ENCODE results near the gene AVP. TPM values are rescaled to one million over a fixed set of nuclear protein-coding genes. Genes with fewer than 3 reads are reported as not detected.

The AVP gene
- total and polyA plus RNA-seq, 9 of the 15 experiments (the other 6 are each of a cell fraction or from before 2014, with no cell fraction given): not detected

DNA sequence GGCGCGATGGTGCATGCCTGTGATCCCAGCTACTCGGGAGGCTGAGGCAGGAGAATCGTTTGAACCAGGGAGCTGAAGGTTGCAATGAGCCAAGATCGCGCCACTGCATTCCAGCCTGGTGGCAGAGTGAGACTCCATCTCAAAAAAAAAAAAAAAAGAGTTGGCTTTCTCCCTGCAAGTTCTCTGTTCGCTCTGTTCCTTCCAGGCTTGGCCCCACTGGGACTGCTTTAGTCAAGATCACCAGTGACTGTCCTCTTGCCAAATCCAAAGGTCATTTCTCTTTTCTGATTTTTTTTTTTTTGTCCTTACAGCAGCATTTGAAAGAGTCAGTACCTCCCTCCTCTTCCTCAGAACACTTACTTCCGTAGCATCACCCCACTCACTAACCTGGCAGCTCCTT is 51.9 kb downstream of the AVP start:
- 90% methylated on average over 2 of the region's 8 CpGs for WGBS (ENCODE audit: insufficient coverage, low coverage, missing lambda C conversion rate)
- TF ChIP-seq RBM17 (IDR thresholded peaks at IDR 0.05; ENCODE audit: borderline replicate concordance, low read depth, low read length) (no peak), ZNF354B (CRISPR knock-in tag; IDR thresholded peaks at IDR 0.05) (no peak), NFE2 (IDR thresholded peaks at IDR 0.05; ENCODE audit: low read depth) (no peak), ZNF41 (CRISPR knock-in tag; conservative IDR thresholded peaks at IDR 0.05) (no peak), SAP30 (IDR thresholded peaks at IDR 0.05; ENCODE audit: borderline replicate concordance, insufficient read depth, low read depth, low read length, poor library complexity, severe bottlenecking) (no peak), STAG1 (CRISPR knock-in tag; IDR thresholded peaks at IDR 0.05; ENCODE audit: borderline replicate concordance) (no peak), SMC3 (conservative IDR thresholded peaks at IDR 0.05; ENCODE audit: insufficient read depth, low read depth, low read length) (no peak)
- TF ChIP-seq, protein P1, sequence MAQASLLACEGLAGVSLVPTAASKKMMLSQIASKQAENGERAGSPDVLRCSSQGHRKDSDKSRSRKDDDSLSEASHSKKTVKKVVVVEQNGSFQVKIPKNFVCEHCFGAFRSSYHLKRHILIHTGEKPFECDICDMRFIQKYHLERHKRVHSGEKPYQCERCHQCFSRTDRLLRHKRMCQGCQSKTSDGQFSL (CRISPR knock-in tag; IDR thresholded peaks at IDR 0.05): no peak
- TF ChIP-seq, protein P1 (tag; IDR thresholded peaks at IDR 0.05): no peak
- TF ChIP-seq, protein P2, sequence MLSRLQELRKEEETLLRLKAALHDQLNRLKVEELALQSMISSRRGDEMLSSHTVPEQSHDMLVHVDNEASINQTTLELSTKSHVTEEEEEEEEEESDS (CRISPR knock-in tag; IDR thresholded peaks at IDR 0.05): no peak
- in situ Hi-C loops (cut with MboI): no loop called here
- Histone ChIP-seq H3K4me2 (ENCODE audit: insufficient read depth, low read length) (no peak overlapping the region), H3K4me3 (no peak overlapping the region), H3K4me1 (replicated peaks in 1 of 2; ENCODE audit: control insufficient read depth in 2 of 2, insufficient read depth in 2 of 2, low read length in 2 of 2) (peaks cover 0 to 3% of the 10 kb centered on the region in 2 experiments; a peak in 3 of 5 replicates), H3K27me3 (ENCODE audit: control insufficient read depth in 2 of 2, insufficient read depth in 2 of 2, low read length in 2 of 2) (no peaks in the 10 kb centered on the region), H3K9ac (ENCODE audit: insufficient read depth in 1 of 2, low read depth in 2 of 2, low read length in 2 of 2) (no peak overlapping the region), H3K9me3 (replicated peaks; ENCODE audit: control insufficient read depth, insufficient read depth, low read depth, low read length) (no peaks in the 10 kb centered on the region), H4K20me1 (replicated peaks; ENCODE audit: control insufficient read depth, insufficient read depth, low read length) (no peaks in the 10 kb centered on the region), H3K79me2 (ENCODE audit: control insufficient read depth, insufficient read depth, low read length) (no peaks in the 10 kb centered on the region), H3K9me1 (ENCODE audit: control insufficient read depth, insufficient read depth, low read length) (no peaks in the 10 kb centered on the region), H3K27ac (ENCODE audit: extremely low read depth, low read depth, low read length) (no peak overlapping the region), H2AFZ (ENCODE audit: low read depth, low read length) (no peak overlapping the region), H3K36me3 (ENCODE audit: control insufficient read depth, insufficient read depth, low read length) (peaks cover 62% of the 10 kb centered on the region)
- BruUV-seq (replicated peaks): no TSS peak
- ATAC-seq (no peak), FAIRE-seq (no peak), DNase-seq (ENCODE audit: extremely low read depth in 1 of 4, low spot score in 3 of 4) (no peak)
- POLR2A ChIA-PET: no interaction called here
- intact Hi-C loops (cut with micrococcal nuclease): no loop called here
- CTCF ChIA-PET (ENCODE audit: low intra/inter-chr PET ratio): no interaction called here

Other genes starting within 250 kb of the AVP start
Only the 7 nearest of the 12 such genes appear.
- gene GNRH2, start 41.1 kb downstream of the AVP start, total RNA-seq (2014; rRNA removed): 0.50 TPM in 1 of 2 replicates, not detected in the other
- not detected in 2 replicates for gene GNRH2, start 41.1 kb downstream of the AVP start, total RNA-seq (2014; rRNA removed; fragmentation: Illumina TruSeq; extraction: Trizol)
- gene GNRH2, start 41.1 kb downstream of the AVP start, total RNA-seq (2015; rRNA removed; fragmentation: Illumina TruSeq; extraction: Trizol): 0.29 TPM in 1 of 2 replicates, not detected in the other
- gene GNRH2, start 41.1 kb downstream of the AVP start, total RNA-seq (2021): not detected in 2 replicates
- 0.18 TPM in 1 of 2 replicates, not detected in the other for gene GNRH2, start 41.1 kb downstream of the AVP start, polyA plus RNA-seq (2011; rRNA removed)
- 0.19 and 0.25 TPM in 2 replicates for gene GNRH2, start 41.1 kb downstream of the AVP start, polyA plus RNA-seq (2014; fragmentation: Illumina TruSeq; extraction: Trizol)
- not detected for gene GNRH2, start 41.1 kb downstream of the AVP start, polyA plus RNA-seq (2014; fragmentation: Nextera tagmentation; extraction: Ambion mirVana)
- gene GNRH2, start 41.1 kb downstream of the AVP start, polyA plus RNA-seq (2014; rRNA removed): 0.11 and 0.18 TPM in 2 replicates
- gene MRPS26, start 38.7 kb downstream of the AVP start, total RNA-seq (2014; rRNA removed): 70.5 and 78.4 TPM in 2 replicates
- 19.9 and 24.6 TPM in 2 replicates for gene MRPS26, start 38.7 kb downstream of the AVP start, total RNA-seq (2014; rRNA removed; fragmentation: Illumina TruSeq; extraction: Trizol)
- 29.3 and 34.9 TPM in 2 replicates for gene MRPS26, start 38.7 kb downstream of the AVP start, total RNA-seq (2015; rRNA removed; fragmentation: Illumina TruSeq; extraction: Trizol)
- 48.8 and 49.5 TPM in 2 replicates for gene MRPS26, start 38.7 kb downstream of the AVP start, total RNA-seq (2021)
- 28.8 and 48.8 TPM in 2 replicates for gene MRPS26, start 38.7 kb downstream of the AVP start, polyA plus RNA-seq (2011; rRNA removed)
- 16.7 and 23.7 TPM in 2 replicates for gene MRPS26, start 38.7 kb downstream of the AVP start, polyA plus RNA-seq (2014; fragmentation: Illumina TruSeq; extraction: Trizol)
- gene MRPS26, start 38.7 kb downstream of the AVP start, polyA plus RNA-seq (2014; fragmentation: Nextera tagmentation; extraction: Ambion mirVana): 1 to 10 TPM; 2.7 to 3.7 TPM
- gene MRPS26, start 38.7 kb downstream of the AVP start, polyA plus RNA-seq (2014; rRNA removed): 68.1 and 74.1 TPM in 2 replicates
- not detected in 2 replicates for gene OXT, start 13.1 kb downstream of the AVP start, total RNA-seq (2014; rRNA removed)
- gene OXT, start 13.1 kb downstream of the AVP start, total RNA-seq (2014; rRNA removed; fragmentation: Illumina TruSeq; extraction: Trizol): not detected in 2 replicates
- gene OXT, start 13.1 kb downstream of the AVP start, total RNA-seq (2015; rRNA removed; fragmentation: Illumina TruSeq; extraction: Trizol): not detected in 2 replicates
- not detected in 2 replicates for gene OXT, start 13.1 kb downstream of the AVP start, total RNA-seq (2021)
- not detected in 2 replicates for gene OXT, start 13.1 kb downstream of the AVP start, polyA plus RNA-seq (2011; rRNA removed)
- gene OXT, start 13.1 kb downstream of the AVP start, polyA plus RNA-seq (2014; fragmentation: Illumina TruSeq; extraction: Trizol): not detected in 2 replicates
- gene OXT, start 13.1 kb downstream of the AVP start, polyA plus RNA-seq (2014; fragmentation: Nextera tagmentation; extraction: Ambion mirVana): not detected
- not detected in 2 replicates for gene OXT, start 13.1 kb downstream of the AVP start, polyA plus RNA-seq (2014; rRNA removed)
- gene FASTKD5, start 75.1 kb upstream of the AVP start, total RNA-seq (2014; rRNA removed): 19.8 and 20.7 TPM in 2 replicates
- 24.4 and 25.4 TPM in 2 replicates for gene FASTKD5, start 75.1 kb upstream of the AVP start, total RNA-seq (2014; rRNA removed; fragmentation: Illumina TruSeq; extraction: Trizol)
- 24.3 and 25.2 TPM in 2 replicates for gene FASTKD5, start 75.1 kb upstream of the AVP start, total RNA-seq (2015; rRNA removed; fragmentation: Illumina TruSeq; extraction: Trizol)
- 21.2 and 22.8 TPM in 2 replicates for gene FASTKD5, start 75.1 kb upstream of the AVP start, total RNA-seq (2021)
- gene FASTKD5, start 75.1 kb upstream of the AVP start, polyA plus RNA-seq (2011; rRNA removed): 32.5 and 36.6 TPM in 2 replicates
- 23.4 and 25.9 TPM in 2 replicates for gene FASTKD5, start 75.1 kb upstream of the AVP start, polyA plus RNA-seq (2014; fragmentation: Illumina TruSeq; extraction: Trizol)
- gene FASTKD5, start 75.1 kb upstream of the AVP start, polyA plus RNA-seq (2014; fragmentation: Nextera tagmentation; extraction: Ambion mirVana): 10 to 100 TPM; 31.7 to 35.8 TPM
- gene FASTKD5, start 75.1 kb upstream of the AVP start, polyA plus RNA-seq (2014; rRNA removed): 23.6 and 24.3 TPM in 2 replicates
- 2.8 and 4.4 TPM in 2 replicates for gene UBOX5, start 75.1 kb upstream of the AVP start, total RNA-seq (2014; rRNA removed)
- 1.3 and 1.8 TPM in 2 replicates for gene UBOX5, start 75.1 kb upstream of the AVP start, total RNA-seq (2014; rRNA removed; fragmentation: Illumina TruSeq; extraction: Trizol)
- gene UBOX5, start 75.1 kb upstream of the AVP start, total RNA-seq (2015; rRNA removed; fragmentation: Illumina TruSeq; extraction: Trizol): 2.0 and 2.3 TPM in 2 replicates
- 5.0 and 5.4 TPM in 2 replicates for gene UBOX5, start 75.1 kb upstream of the AVP start, total RNA-seq (2021)
- gene UBOX5, start 75.1 kb upstream of the AVP start, polyA plus RNA-seq (2011; rRNA removed): 2.2 and 6.4 TPM in 2 replicates
- gene UBOX5, start 75.1 kb upstream of the AVP start, polyA plus RNA-seq (2014; fragmentation: Illumina TruSeq; extraction: Trizol): 3.9 and 4.1 TPM in 2 replicates
- under 1 TPM; 0.24 to 0.85 TPM for gene UBOX5, start 75.1 kb upstream of the AVP start, polyA plus RNA-seq (2014; fragmentation: Nextera tagmentation; extraction: Ambion mirVana)
- 2.1 and 2.2 TPM in 2 replicates for gene UBOX5, start 75.1 kb upstream of the AVP start, polyA plus RNA-seq (2014; rRNA removed)
- 2.8 and 3.4 TPM in 2 replicates for gene LZTS3, start 88.8 kb upstream of the AVP start, total RNA-seq (2014; rRNA removed)
- gene LZTS3, start 88.8 kb upstream of the AVP start, total RNA-seq (2014; rRNA removed; fragmentation: Illumina TruSeq; extraction: Trizol): 0.70 and 0.73 TPM in 2 replicates
- gene LZTS3, start 88.8 kb upstream of the AVP start, total RNA-seq (2015; rRNA removed; fragmentation: Illumina TruSeq; extraction: Trizol): 1.1 and 1.2 TPM in 2 replicates
- 2.4 and 2.9 TPM in 2 replicates for gene LZTS3, start 88.8 kb upstream of the AVP start, total RNA-seq (2021)
- 2.4 and 4.0 TPM in 2 replicates for gene LZTS3, start 88.8 kb upstream of the AVP start, polyA plus RNA-seq (2011; rRNA removed)
- 2.0 and 2.3 TPM in 2 replicates for gene LZTS3, start 88.8 kb upstream of the AVP start, polyA plus RNA-seq (2014; fragmentation: Illumina TruSeq; extraction: Trizol)
- under 1 TPM; 0.07 to 0.28 TPM for gene LZTS3, start 88.8 kb upstream of the AVP start, polyA plus RNA-seq (2014; fragmentation: Nextera tagmentation; extraction: Ambion mirVana)
- gene LZTS3, start 88.8 kb upstream of the AVP start, polyA plus RNA-seq (2014; rRNA removed): 2.6 and 2.8 TPM in 2 replicates
- gene DDRGK1, start 120.0 kb upstream of the AVP start, total RNA-seq (2014; rRNA removed): 52.3 and 55.9 TPM in 2 replicates
- 13.5 and 18.7 TPM in 2 replicates for gene DDRGK1, start 120.0 kb upstream of the AVP start, total RNA-seq (2014; rRNA removed; fragmentation: Illumina TruSeq; extraction: Trizol)
- 29.8 and 31.3 TPM in 2 replicates for gene DDRGK1, start 120.0 kb upstream of the AVP start, total RNA-seq (2015; rRNA removed; fragmentation: Illumina TruSeq; extraction: Trizol)
- 37.1 and 45.1 TPM in 2 replicates for gene DDRGK1, start 120.0 kb upstream of the AVP start, total RNA-seq (2021)
- gene DDRGK1, start 120.0 kb upstream of the AVP start, polyA plus RNA-seq (2011; rRNA removed): 29.1 and 67.9 TPM in 2 replicates
- 22.1 and 31.4 TPM in 2 replicates for gene DDRGK1, start 120.0 kb upstream of the AVP start, polyA plus RNA-seq (2014; fragmentation: Illumina TruSeq; extraction: Trizol)
- gene DDRGK1, start 120.0 kb upstream of the AVP start, polyA plus RNA-seq (2014; fragmentation: Nextera tagmentation; extraction: Ambion mirVana): 1 to 10 TPM; 2.3 to 3.4 TPM
- gene DDRGK1, start 120.0 kb upstream of the AVP start, polyA plus RNA-seq (2014; rRNA removed): 46.2 and 54.4 TPM in 2 replicates

Data from K562 (cell line).